Kidney epithelial cell (primary cell): Measurements from ENCODE around the gene DNMT3L. TPM values are rescaled to one million over a fixed set of nuclear protein-coding genes. Genes with fewer than 3 reads are reported as not detected.
"Not testable (repeated sequence)": the region's sequence is repeated elsewhere in the genome, so short reads cannot be mapped to it uniquely, and the experiment has no call there.

Experiments
- DNase-seq: peaks from one replicate; pipeline ENCODE4 v3.0.0-alpha.2; 2010; ENCODE audit warnings: low read depth
- H3K27me3 ChIP-seq: 2 replicates; pipeline ENCODE4 v1.6.0; 2011; ENCODE audit warnings: low read length; ENCODE audit not compliant: control insufficient read depth, insufficient read depth
- H3K36me3 ChIP-seq: 2 replicates; pipeline ENCODE4 v1.5.1; 2011; ENCODE audit warnings: low read length; ENCODE audit not compliant: control insufficient read depth, insufficient read depth
- H3K4me3 ChIP-seq: 2 replicates; pipeline ENCODE4 v1.5.1; 2011; ENCODE audit warnings: low read depth, mild to moderate bottlenecking, control low read depth, low read length
- total RNA-seq: library from RNA; depleted of rRNA; stranded (reverse); fragments of >200 nt; gene quantifications from 2 replicates; pipeline ENCODE4 v1.2.3, GENCODE V29; 2015

DNMT3L gene
- total RNA-seq, 1 donor from 2014 or later = not detected

DNA sequence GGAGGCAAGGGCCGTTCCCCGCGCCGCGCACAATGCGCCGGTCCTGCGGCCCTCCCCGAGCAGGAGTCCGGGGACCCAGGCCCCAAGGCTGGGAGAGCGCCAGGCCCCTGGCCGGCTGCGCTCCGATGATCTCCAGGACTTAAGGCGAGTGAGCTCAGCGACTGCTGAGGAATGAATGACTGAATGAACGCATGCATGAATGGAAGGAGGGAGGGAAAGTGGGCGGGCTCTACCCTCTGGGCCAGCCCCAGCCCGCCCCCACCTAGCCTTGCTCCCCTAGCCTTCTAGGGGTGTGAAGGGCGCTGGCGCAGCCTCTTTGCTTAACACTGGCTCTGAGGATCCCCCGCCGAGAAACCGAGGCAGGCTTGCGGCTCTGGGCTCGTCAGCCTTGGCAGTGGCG lies 20.4 kb downstream of the DNMT3L start:
- H3K4me3 ChIP-seq, H3K36me3 ChIP-seq, DNase-seq, H3K27me3 ChIP-seq: not testable (repeated sequence)

- not testable (repeated sequence) for H3K4me3 ChIP-seq, H3K27me3 ChIP-seq, DNase-seq
Observed at GRCh38 chr21:44240842-44241241, 20.9 kb downstream of the DNMT3L start, which contains the start of gene ICOSLG. TSS of gene ICOSLG (minus strand) at chr21:44240943. CDS start at chr21:44240817, 126 bp downstream.

DNA sequence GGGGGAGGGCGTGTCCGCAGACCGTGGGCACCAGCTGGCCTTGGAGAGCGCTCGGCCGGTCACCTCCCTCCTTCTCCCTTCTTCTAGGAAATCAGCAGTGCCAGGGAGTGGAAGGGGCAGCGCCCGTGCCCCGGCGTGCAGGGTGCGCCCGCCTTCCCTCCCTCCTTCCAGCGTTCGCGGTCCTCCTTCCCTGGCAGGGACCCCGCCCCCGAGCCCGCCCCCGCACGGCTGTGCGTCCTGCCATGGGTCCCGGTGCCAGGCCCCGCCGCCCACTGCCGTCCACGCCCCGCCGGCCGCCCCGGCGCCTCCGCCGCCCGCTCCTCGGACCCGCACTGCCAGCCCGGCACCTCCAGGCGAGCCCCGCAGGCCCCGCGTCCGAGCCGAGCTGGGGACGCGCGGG lies 21.3 kb downstream of the DNMT3L start:
- not testable (repeated sequence) for H3K27me3 ChIP-seq, DNase-seq, H3K4me3 ChIP-seq, H3K36me3 ChIP-seq

More at GRCh38 chr21:44240842-44241241, 20.9 kb downstream of the DNMT3L start, which contains the start of gene ICOSLG:
- not testable (repeated sequence) for H3K36me3 ChIP-seq

GRCh38 chr21:44229561-44229960 lies 32.1 kb downstream of the DNMT3L start:
- not testable (repeated sequence) for H3K36me3 ChIP-seq, H3K4me3 ChIP-seq, DNase-seq, H3K27me3 ChIP-seq

GRCh38 chr21:44228109-44228508 lies 33.6 kb downstream of the DNMT3L start:
- not testable (repeated sequence) for H3K4me3 ChIP-seq, H3K27me3 ChIP-seq, H3K36me3 ChIP-seq, DNase-seq

GRCh38 chr21:44227614-44228013 lies 34.1 kb downstream of the DNMT3L start:
- not testable (repeated sequence) for DNase-seq, H3K27me3 ChIP-seq, H3K36me3 ChIP-seq, H3K4me3 ChIP-seq

- H3K36me3 ChIP-seq = not testable (repeated sequence)
Observed at GRCh38 chr21:44225605-44226004, 36.1 kb downstream of the DNMT3L start.

GRCh38 chr21:44223334-44223733 lies 38.4 kb downstream of the DNMT3L start:
- not testable (repeated sequence) for H3K4me3 ChIP-seq, DNase-seq, H3K27me3 ChIP-seq, H3K36me3 ChIP-seq

More at GRCh38 chr21:44225605-44226004, 36.1 kb downstream of the DNMT3L start:
- H3K27me3 ChIP-seq, H3K4me3 ChIP-seq, DNase-seq: not testable (repeated sequence)

DNA sequence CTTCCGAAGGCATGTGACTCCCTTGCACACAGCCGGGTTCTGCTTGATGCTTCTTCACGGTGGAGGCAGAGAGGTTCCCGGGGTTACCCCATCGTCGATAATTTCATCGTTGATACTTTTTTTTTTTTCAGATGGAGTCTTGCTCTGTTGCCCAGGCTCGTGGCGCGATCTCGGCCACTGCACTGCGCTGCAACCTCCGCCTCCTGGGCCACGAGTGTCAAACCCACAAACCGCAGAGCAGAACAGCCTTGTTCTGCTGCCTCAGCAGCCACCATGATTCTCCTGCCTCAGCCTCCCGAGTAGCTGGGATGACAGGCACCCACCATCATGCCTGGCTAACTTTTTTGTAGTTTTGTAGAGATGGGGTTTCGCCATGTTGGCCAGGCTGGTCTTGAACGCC lies 41.0 kb downstream of the DNMT3L start:
- H3K36me3 ChIP-seq, H3K27me3 ChIP-seq, H3K4me3 ChIP-seq, DNase-seq: not testable (repeated sequence)

DNA sequence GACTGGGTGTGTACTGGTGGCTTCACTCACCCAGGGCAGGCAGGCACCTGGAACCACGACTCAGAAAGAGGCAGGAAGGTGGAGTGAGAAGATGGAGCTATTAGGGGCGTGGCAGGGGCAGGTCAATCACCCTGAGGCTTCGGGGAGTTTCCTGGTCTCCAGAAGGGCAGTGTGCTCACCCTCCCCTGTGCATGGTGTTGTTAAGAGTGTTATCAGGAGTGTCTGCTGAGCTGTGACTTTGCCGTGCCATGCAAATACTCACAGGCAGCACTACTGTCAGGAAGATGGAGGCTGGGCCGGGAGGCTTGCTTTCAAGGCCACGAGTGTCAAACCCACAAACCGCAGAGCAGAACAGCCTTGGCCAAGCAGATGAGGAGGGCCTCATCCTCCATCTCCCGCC lies 43.2 kb downstream of the DNMT3L start:
- H3K36me3 ChIP-seq, H3K27me3 ChIP-seq, DNase-seq, H3K4me3 ChIP-seq: not testable (repeated sequence)

DNA sequence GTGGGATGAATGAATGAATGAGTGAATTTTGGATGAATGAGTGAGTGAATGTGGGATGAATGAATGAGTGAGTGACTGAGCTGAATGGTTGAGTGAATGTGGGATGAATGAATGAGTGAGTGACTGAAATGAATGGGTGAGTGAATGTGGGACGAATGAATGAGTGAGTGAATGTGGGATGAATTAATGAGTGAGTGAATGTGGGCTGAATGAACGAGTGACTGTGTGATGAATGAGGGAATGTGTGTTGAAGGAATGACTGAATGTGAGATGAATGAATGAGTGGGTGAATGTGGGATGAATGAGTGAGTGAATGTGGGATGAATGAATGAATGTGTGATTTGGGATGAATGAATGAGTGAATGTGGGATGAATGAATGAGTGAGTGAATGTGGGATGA lies 49.7 kb downstream of the DNMT3L start:
- not testable (repeated sequence) for DNase-seq, H3K27me3 ChIP-seq, H3K4me3 ChIP-seq, H3K36me3 ChIP-seq

DNA sequence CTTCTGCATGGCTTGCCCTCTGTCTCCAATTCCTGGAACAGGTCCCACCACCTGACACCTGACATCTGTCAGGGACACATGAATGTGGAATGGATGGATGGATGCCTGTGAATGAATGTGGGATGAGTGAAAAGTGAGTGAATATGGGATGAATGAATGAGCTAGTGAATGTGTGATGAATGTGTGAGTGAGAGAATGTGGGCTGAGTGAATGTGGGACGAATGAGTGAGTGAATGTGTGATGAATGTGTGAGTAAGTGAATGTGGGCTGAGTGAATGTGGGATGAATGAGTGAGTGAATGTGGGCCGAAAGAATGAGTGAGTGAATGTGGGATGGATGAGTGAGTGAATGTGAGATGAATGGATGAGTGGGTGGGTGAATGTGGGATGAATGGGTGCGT lies 50.1 kb downstream of the DNMT3L start:
- H3K27me3 ChIP-seq, H3K4me3 ChIP-seq, H3K36me3 ChIP-seq, DNase-seq: not testable (repeated sequence)

- H3K36me3 ChIP-seq, H3K27me3 ChIP-seq, DNase-seq, H3K4me3 ChIP-seq: not testable (repeated sequence)
Observed at GRCh38 chr21:44207860-44208646, 53.6 kb downstream of the DNMT3L start.

DNA sequence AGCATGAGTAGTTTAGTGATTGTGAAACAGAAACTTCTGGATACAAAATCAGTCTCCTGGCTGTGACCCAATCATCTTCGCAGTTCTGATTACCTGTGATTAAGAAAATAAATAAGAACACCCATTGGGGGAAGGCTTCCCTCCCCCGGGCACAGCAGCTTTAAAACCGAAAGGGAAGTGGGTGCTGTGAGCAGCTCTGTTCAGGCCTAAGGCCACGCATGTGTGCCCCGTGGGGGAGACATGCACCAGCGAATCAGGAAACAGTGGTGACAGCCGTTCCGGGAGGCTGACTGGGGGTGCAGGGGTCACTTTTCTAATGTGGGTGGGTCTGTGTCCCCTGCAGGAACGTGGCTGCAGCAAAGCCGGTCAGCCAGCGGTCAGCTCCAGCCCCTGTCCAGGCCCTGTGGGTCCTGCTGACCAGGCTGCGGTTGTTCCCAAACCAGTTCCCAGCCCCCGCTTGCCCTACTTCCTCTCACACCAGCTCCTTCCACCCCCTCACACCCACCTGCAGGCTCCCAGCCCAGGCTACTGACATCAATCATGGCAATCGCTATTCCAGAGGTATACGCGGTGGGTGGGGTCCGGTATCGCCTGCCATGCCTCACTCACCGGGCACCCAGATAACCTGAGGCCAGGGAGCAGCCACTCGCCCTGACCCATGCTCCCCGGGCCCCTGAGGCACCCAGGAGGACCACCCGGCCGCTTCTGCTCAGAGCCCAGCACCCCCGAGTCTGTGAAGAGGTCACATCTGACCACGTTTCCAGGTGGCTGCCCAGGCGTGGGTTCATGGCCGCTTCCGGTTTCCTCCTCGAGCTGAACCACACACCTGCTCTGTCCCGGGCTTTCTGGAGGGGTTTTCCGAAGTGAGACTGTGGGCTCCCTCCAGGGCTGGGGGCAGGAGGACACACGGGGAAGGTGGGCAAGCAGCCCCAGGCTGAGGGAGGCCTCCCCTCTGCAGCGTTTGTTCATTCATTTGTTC lies 54.7 kb downstream of the DNMT3L start:
- not testable (repeated sequence) for H3K36me3 ChIP-seq, DNase-seq, H3K4me3 ChIP-seq, H3K27me3 ChIP-seq

DNA sequence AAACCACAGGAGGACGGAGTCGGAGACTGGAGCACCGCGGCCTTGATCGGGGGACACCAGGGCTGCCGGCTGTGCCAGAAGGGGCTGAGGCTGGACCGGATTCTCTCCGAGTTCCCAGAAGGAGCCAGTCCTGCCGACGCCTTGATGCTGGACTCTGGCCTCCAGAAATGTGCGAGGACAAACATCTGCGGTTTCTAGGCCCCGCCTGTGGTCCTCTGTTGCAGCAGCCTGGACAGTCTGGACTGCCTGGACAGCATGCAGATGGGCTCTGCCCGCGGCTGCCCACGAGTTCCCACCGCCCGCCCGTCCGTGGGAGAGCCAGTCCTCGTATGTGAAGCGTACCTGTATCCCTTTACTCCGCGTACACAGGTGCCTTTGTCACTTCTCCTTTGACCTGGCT lies 55.5 kb downstream of the DNMT3L start:
- not testable (repeated sequence) for H3K36me3 ChIP-seq, H3K27me3 ChIP-seq, DNase-seq, H3K4me3 ChIP-seq
